PC-3 (cell line): ENCODE data around the gene PRIMA1. TPM values are rescaled to one million over a fixed set of nuclear protein-coding genes. Genes with fewer than 3 reads are reported as not detected.

ENCODE experiments used
- ATAC-seq: fragments of 200-7000 bp; cut with Tn5 transposase; 2 replicates; pipeline ENCODE4 v1.9.1; 2020; ENCODE audit warnings: mild to moderate bottlenecking, moderate library complexity
- BruUV-seq: library from RNA; stranded (reverse); fragments of 400-500 nt; replicated peaks from 2 replicates; lab custom pipeline; 2021; lab: Mats Ljungman, UMichigan
- CTCF ChIA-PET: fragments of 300-600 bp; sonication (Branson Sonifier 250); formaldehyde crosslinking; loops from one replicate; lab custom pipeline; 2022; ENCODE audit warnings: antibody characterized with exemption; lab: Charles Lee
- POLR2A ChIA-PET: fragments of 300-600 bp; sonication (Branson Sonifier 250); formaldehyde crosslinking; loops from one replicate; lab custom pipeline; 2022; ENCODE audit warnings: antibody characterized with exemption; ENCODE audit not compliant: unreplicated experiment; lab: Charles Lee
- DNase-seq: peaks from one replicate; pipeline ENCODE4 v3.0.0-alpha.2; 2015
- H2AFZ ChIP-seq: fragments of 300-600 bp; sonication (generic); 2 replicates; pipeline ENCODE4 v1.6.0; 2016; ENCODE audit warnings: antibody characterized with exemption, low read length
- H3F3A ChIP-seq: fragments of 300-600 bp; sonication (generic); one replicate; pipeline ENCODE4 v1.6.0; 2017; ENCODE audit warnings: antibody characterized with exemption, low read length, control low read depth, mild to moderate bottlenecking; ENCODE audit not compliant: unreplicated experiment
- H3K27ac ChIP-seq: fragments of 300-600 bp; sonication (generic); 2 replicates; pipeline ENCODE4 v1.5.1; 2016; ENCODE audit warnings: mild to moderate bottlenecking, low read length
- H3K27me3 ChIP-seq: fragments of 300-600 bp; sonication (generic); 2 replicates; pipeline ENCODE4 v1.6.1; 2016; ENCODE audit warnings: low read length, mixed read lengths
- H3K36me3 ChIP-seq: fragments of 300-600 bp; sonication (generic); 2 replicates; pipeline ENCODE4 v1.6.1; 2016; ENCODE audit warnings: low read depth, mixed run types, low read length, mixed read lengths
- H3K4me1 ChIP-seq: fragments of 300-600 bp; sonication (generic); 2 replicates; pipeline ENCODE4 v1.5.1; 2016; ENCODE audit warnings: low read length; ENCODE audit not compliant: insufficient read depth
- H3K4me2 ChIP-seq: fragments of 300-600 bp; sonication (generic); 2 replicates; pipeline ENCODE4 v1.6.0; 2016; ENCODE audit warnings: low read length
- H3K4me3 ChIP-seq: fragments of 300-600 bp; sonication (generic); 2 replicates; pipeline ENCODE4 v1.5.1; 2016; ENCODE audit warnings: mild to moderate bottlenecking, low read length, mixed read lengths
- H3K79me2 ChIP-seq: fragments of 300-600 bp; sonication (generic); 2 replicates; pipeline ENCODE4 v1.6.1; 2017; ENCODE audit warnings: low read length, mixed read lengths
- H3K9ac ChIP-seq: fragments of 300-600 bp; sonication (generic); 2 replicates; pipeline ENCODE4 v1.6.0; 2016; ENCODE audit warnings: mild to moderate bottlenecking, low read length
- H3K9me2 ChIP-seq: fragments of 300-600 bp; sonication (generic); replicated peaks from 2 replicates; pipeline ENCODE4 v1.6.1; 2016; ENCODE audit warnings: mixed run types, low read length, mixed read lengths
- H3K9me3 ChIP-seq: fragments of 300-600 bp; sonication (generic); 2 replicates; pipeline ENCODE4 v1.6.1; 2016; ENCODE audit warnings: low read length, mixed read lengths
- H4K20me1 ChIP-seq: fragments of 300-600 bp; sonication (generic); 2 replicates; pipeline ENCODE4 v1.6.1; 2016; ENCODE audit warnings: low read length, mixed read lengths
- EZH2 ChIP-seq: fragments of 300-600 bp; sonication (generic); IDR thresholded peaks from one replicate; pipeline ENCODE4 v1.6.1; 2017; ENCODE audit warnings: antibody characterized with exemption, mild to moderate bottlenecking, low read length; ENCODE audit not compliant: unreplicated experiment
- EZH2phosphoT487 ChIP-seq: fragments of 300-600 bp; sonication (generic); IDR thresholded peaks from 2 replicates; pipeline ENCODE4 v1.6.1; 2018; ENCODE audit warnings: mild to moderate bottlenecking, antibody characterized with exemption, low read length, borderline replicate concordance
- intact Hi-C: fragments of 100-400 bp; cut with micrococcal nuclease; formaldehyde crosslinking; loops from 2 replicates; pipeline ENCODE4 v1.9.0; 2023
- total RNA-seq: library from RNA; depleted of rRNA; stranded (reverse); fragments of >200 nt; gene quantifications from 2 replicates; pipeline ENCODE4 v1.2.3, GENCODE V29; 2014
- TF ChIP-seq, protein P1 (sequence below): fragments of 300-600 bp; sonication (generic); conservative IDR thresholded peaks from 2 replicates; pipeline ENCODE4 v1.5.1; 2017; ENCODE audit warnings: antibody characterized with exemption, low read depth, mild to moderate bottlenecking, low read length

Gene PRIMA1
- total RNA-seq, 1 experiment from 2014 or later: 0.04 TPM

DNA sequence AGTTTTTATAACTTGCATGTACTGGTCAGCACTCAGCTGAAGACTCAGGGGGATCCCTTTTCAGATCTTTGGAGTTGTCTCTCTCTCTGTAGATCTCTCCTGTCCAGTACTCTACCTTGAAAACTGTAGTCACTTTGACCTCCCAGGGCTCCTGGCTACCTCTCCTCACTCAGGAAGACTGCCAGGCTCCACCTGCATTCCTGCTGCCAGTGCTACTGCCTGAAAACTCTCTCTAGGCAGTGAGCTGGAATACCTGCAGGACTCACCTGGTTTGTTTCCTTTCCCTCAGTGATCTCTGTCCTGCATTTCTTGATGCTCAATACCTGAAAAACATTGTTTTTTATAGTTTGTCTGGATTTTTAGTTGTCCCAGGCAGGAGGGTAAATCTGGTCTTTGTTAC lies 87.4 kb downstream of the PRIMA1 start:
- ChIA-PET POLR2A (no interaction called here), CTCF (no interaction called here)
- Histone ChIP-seq H2AFZ (no peak overlapping the region), H3F3A (no peaks in the 10 kb centered on the region), H3K36me3 (no peaks in the 10 kb centered on the region), H4K20me1 (no peaks in the 10 kb centered on the region), H3K4me1 (no peaks in the 10 kb centered on the region), H3K4me3 (no peak overlapping the region), H3K27me3 (peaks cover 34% of the 10 kb centered on the region), H3K27ac (no peak overlapping the region), H3K4me2 (no peak overlapping the region), H3K79me2 (no peaks in the 10 kb centered on the region), H3K9me3 (no peaks in the 10 kb centered on the region), H3K9ac (no peak overlapping the region), H3K9me2 (no peaks in the 10 kb centered on the region)
- intact Hi-C loops: no loop called here
- no peak for TF ChIP-seq EZH2
- TF ChIP-seq, protein P1, sequence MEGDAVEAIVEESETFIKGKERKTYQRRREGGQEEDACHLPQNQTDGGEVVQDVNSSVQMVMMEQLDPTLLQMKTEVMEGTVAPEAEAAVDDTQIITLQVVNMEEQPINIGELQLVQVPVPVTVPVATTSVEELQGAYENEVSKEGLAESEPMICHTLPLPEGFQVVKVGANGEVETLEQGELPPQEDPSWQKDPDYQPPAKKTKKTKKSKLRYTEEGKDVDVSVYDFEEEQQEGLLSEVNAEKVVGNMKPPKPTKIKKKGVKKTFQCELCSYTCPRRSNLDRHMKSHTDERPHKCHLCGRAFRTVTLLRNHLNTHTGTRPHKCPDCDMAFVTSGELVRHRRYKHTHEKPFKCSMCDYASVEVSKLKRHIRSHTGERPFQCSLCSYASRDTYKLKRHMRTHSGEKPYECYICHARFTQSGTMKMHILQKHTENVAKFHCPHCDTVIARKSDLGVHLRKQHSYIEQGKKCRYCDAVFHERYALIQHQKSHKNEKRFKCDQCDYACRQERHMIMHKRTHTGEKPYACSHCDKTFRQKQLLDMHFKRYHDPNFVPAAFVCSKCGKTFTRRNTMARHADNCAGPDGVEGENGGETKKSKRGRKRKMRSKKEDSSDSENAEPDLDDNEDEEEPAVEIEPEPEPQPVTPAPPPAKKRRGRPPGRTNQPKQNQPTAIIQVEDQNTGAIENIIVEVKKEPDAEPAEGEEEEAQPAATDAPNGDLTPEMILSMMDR: no peak
- ATAC-seq: no peak
- no peak for DNase-seq
- BruUV-seq: no TSS peak

DNA sequence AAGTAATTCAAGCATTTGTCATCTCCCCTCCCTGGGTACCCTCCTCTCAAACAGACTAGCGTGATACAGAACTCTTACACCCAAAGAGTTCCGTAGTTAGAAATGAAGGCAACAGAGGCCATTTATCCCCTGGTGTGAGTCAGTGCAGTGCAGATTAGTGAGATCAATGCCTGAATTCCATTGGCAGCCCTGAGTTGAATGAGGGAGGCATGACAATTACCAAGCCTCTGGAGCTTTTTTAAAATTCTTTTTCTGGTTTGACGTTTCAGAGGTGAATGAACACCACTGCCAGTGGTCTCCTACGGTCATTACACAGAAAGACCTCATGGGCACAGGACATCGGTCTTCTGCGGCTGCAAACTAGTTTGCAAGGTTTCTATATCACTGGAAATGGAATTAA lies 94.4 kb downstream of the PRIMA1 start:
- ATAC-seq (no peak), DNase-seq (no peak)
- Histone ChIP-seq H3K9me2 (no peaks in the 10 kb centered on the region), H4K20me1 (no peaks in the 10 kb centered on the region), H3K36me3 (no peaks in the 10 kb centered on the region), H3K79me2 (no peaks in the 10 kb centered on the region), H3K27ac (no peak overlapping the region), H3K4me1 (no peaks in the 10 kb centered on the region), H3F3A (no peaks in the 10 kb centered on the region), H3K4me2 (no peak overlapping the region), H3K9me3 (no peaks in the 10 kb centered on the region), H2AFZ (no peak overlapping the region), H3K4me3 (no peak overlapping the region), H3K9ac (no peak overlapping the region), H3K27me3 (peaks cover 31% of the 10 kb centered on the region)
- TF ChIP-seq EZH2 (no peak), EZH2phosphoT487 (no peak)
- TF ChIP-seq, protein P1: no peak
- POLR2A ChIA-PET: no interaction called here
- BruUV-seq: no TSS peak
- CTCF ChIA-PET: no interaction called here
- intact Hi-C loops: no loop called here

DNA sequence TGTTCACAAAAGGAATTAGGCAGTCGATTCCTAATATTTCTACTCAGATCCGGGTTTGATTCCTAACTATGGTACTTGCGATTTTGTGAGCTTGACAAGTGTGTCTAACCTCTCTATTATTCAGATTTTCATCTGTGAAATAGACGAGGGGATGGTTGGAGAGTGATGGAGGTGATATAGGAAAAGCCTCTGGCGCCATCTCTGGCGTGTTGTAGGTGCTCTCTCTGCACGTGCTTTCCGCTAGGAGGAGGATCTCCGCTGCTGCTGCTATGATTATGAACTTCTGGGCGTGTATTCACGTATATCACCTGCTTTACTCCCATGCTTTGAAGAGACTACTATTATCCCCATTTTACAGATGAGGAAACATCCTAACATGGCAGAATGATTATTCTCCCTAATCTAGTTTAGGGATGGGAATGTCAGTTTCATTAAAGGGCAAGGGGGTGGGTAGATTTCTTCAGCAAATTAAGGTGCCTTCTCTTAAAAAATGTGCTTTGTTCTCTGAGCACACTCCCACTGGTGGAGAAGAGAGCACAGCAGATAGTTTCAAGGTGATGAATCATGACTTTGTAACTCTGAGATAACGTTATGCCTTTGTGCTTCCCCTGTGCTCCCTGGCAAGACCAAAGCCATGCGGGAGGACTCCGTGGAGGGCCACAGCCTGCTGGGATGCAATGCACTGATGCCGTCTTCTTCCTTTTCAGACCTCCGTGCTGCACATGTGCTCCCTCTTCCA lies 97.1 kb downstream of the PRIMA1 start:
- no peak for TF ChIP-seq EZH2
- TF ChIP-seq, protein P1: peak; percentile 31; the same call in 1 of the 2 replicates

More for the DNA sequence above, 97.1 kb downstream of the PRIMA1 start:
- no peaks in the 10 kb centered on the region for H3F3A ChIP-seq
- ChIA-PET POLR2A (no interaction called here), CTCF (no interaction called here)
- H3K4me3 ChIP-seq: no peak overlapping the region
- H3K4me2 ChIP-seq: no peak overlapping the region
- H3K27ac ChIP-seq: no peak overlapping the region
- DNase-seq: no peak
- H3K4me1 ChIP-seq: peaks cover under 1% of the 10 kb centered on the region; the same call in 1 of the 2 replicates
- ATAC-seq: no peak
- no peaks in the 10 kb centered on the region for H3K9me2 ChIP-seq
- H3K79me2 ChIP-seq: no peaks in the 10 kb centered on the region
- no peak overlapping the region for H2AFZ ChIP-seq
- no peaks in the 10 kb centered on the region for H3K9me3 ChIP-seq
- intact Hi-C loops: no loop called here
- peaks cover 52% of the 10 kb centered on the region for H3K27me3 ChIP-seq
- BruUV-seq: no TSS peak
- H4K20me1 ChIP-seq: no peaks in the 10 kb centered on the region
- H3K9ac ChIP-seq: no peak overlapping the region
- no peaks in the 10 kb centered on the region for H3K36me3 ChIP-seq
